Body of pancreas (tissue), 4 donors: Measurements from ENCODE around the gene DNM3.

Experiments
- POLR2A ChIP-seq, 3 donors: fragments of 450-650 bp; IDR thresholded peaks; one replicate each; pipeline ENCODE4 v1.6.1; 2016; ENCODE audit warnings: antibody characterized with exemption in 3 of 3, mild to moderate bottlenecking in 2 of 3
- TF ChIP-seq, protein P1 (sequence below), 7 experiments: fragments of 450-650 bp in 4 of 7; fragments of 200-600 bp in 3 of 7; sonication (generic) in 3 of 7; IDR thresholded peaks; one replicate each; pipeline ENCODE4 v1.5.1; 2016 to 2019; ENCODE audit warnings: antibody characterized with exemption in 7 of 7

- TF ChIP-seq, protein P1, sequence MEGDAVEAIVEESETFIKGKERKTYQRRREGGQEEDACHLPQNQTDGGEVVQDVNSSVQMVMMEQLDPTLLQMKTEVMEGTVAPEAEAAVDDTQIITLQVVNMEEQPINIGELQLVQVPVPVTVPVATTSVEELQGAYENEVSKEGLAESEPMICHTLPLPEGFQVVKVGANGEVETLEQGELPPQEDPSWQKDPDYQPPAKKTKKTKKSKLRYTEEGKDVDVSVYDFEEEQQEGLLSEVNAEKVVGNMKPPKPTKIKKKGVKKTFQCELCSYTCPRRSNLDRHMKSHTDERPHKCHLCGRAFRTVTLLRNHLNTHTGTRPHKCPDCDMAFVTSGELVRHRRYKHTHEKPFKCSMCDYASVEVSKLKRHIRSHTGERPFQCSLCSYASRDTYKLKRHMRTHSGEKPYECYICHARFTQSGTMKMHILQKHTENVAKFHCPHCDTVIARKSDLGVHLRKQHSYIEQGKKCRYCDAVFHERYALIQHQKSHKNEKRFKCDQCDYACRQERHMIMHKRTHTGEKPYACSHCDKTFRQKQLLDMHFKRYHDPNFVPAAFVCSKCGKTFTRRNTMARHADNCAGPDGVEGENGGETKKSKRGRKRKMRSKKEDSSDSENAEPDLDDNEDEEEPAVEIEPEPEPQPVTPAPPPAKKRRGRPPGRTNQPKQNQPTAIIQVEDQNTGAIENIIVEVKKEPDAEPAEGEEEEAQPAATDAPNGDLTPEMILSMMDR (IDR thresholded peaks at IDR 0.05): no peak
- TF ChIP-seq POLR2A (IDR thresholded peaks at IDR 0.05): no peak
Measured at GRCh38 chr1:171798311-171798710, 43.0 kb upstream of the DNM3 start.
